ENCODE data around the gene CRAMP1.

CRAMP1 gene

DNA sequence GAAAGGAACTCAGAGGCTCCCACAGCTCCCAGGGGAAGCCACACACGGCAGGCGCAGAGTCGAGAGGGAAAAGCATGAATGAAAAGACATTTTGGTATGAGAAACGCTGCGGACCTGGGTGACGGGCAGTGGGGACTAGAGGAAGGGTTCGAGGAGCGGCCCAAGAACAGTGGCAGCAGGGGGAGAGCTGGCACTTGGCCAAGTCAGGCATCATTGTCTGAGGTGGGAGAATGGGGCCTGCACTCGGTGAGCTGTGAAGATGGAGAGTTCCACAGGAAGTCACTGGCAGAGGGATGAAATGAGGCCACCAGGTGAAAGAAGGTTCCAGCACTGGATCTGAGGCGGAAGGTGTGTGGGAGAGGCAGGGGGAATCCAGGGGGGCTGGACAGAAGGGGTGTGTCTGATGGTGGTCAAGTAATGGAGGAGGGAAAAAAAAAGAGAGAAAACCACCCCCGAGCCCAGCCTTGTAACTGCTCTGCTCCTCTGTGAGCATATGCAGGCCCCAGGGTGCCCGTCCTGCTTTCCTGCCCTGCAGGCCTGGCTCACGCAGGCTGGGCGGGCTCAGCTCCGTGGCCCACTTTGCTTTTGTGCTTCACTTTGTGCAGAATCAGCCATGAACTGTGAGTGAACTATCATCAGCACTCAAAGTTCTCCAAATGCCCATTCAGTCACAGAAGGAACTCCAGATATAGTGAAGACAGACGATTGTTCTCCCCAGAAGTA, 46.9 kb upstream of the CRAMP1 start:
- no peak for TF ChIP-seq SIN3A (IDR thresholded peaks at IDR 0.05; ENCODE audit: borderline replicate concordance, insufficient read depth, low read length)
- TF ChIP-seq REST (IDR thresholded peaks at IDR 0.05; ENCODE audit: insufficient read depth in 1 of 2, low read depth in 2 of 2, low read length in 2 of 2): no peak
- no peak for TF ChIP-seq POLR2AphosphoS5 (IDR thresholded peaks at IDR 0.05; ENCODE audit: low read depth, low read length)
- TF ChIP-seq TAF1 (IDR thresholded peaks at IDR 0.05; ENCODE audit: borderline replicate concordance, insufficient read depth, low read length): no peak
- TF ChIP-seq FOXP2 (optimal IDR thresholded peaks at IDR 0.05; ENCODE audit: borderline replicate concordance, extremely low read depth, extremely low read length, insufficient read depth): no peak

- no peak for TF ChIP-seq SIN3A (IDR thresholded peaks at IDR 0.05; ENCODE audit: borderline replicate concordance, insufficient read depth, low read length)
- TF ChIP-seq FOXP2 (optimal IDR thresholded peaks at IDR 0.05; ENCODE audit: borderline replicate concordance, extremely low read depth, extremely low read length, insufficient read depth): no peak
- no peak for TF ChIP-seq REST (IDR thresholded peaks at IDR 0.05; ENCODE audit: insufficient read depth in 1 of 2, low read depth in 2 of 2, low read length in 2 of 2)
- no peak for TF ChIP-seq TAF1 (IDR thresholded peaks at IDR 0.05; ENCODE audit: borderline replicate concordance, insufficient read depth, low read length)
- no peak for TF ChIP-seq POLR2AphosphoS5 (IDR thresholded peaks at IDR 0.05; ENCODE audit: low read depth, low read length)
These were observed 44.2 kb upstream of the CRAMP1 start for GRCh38 chr16:1567988-1568387.

DNA sequence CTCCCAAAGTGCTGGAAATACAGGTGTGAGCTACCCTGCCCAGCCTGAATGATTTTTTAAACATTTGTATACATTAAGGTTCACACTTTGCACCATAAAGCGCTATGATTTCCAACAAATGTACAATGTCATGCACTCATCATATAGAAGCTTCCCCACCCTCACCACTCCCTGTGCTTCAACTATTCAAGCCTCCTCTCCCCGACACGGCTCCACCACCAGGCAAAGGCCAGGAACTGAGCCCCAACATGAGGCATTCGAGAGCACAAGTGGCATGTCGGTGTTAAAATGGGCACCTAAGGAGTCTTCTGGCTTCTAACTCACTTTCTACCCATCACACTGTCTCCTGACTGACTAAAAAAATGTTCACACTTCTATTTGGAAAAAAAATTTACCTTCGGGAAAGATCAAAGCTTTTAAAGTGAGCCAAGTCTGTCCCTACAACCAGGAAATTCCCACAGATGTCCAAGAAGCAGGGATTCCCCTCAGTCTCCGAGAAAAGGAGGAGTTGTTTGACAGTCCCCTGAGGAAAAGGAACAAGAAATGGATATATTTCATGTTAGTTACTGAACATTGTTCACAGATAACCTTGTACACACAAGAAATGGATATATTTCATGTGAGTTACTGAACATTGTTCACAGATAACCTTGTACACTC, 41.0 kb upstream of the CRAMP1 start:
- no peak for TF ChIP-seq REST (IDR thresholded peaks at IDR 0.05; ENCODE audit: insufficient read depth in 1 of 2, low read depth in 2 of 2, low read length in 2 of 2)
- no peak for TF ChIP-seq POLR2AphosphoS5 (IDR thresholded peaks at IDR 0.05; ENCODE audit: low read depth, low read length)
- no peak for TF ChIP-seq SIN3A (IDR thresholded peaks at IDR 0.05; ENCODE audit: borderline replicate concordance, insufficient read depth, low read length)
- TF ChIP-seq TAF1 (IDR thresholded peaks at IDR 0.05; ENCODE audit: borderline replicate concordance, insufficient read depth, low read length): no peak
- no peak for TF ChIP-seq FOXP2 (optimal IDR thresholded peaks at IDR 0.05; ENCODE audit: borderline replicate concordance, extremely low read depth, extremely low read length, insufficient read depth)

DNA sequence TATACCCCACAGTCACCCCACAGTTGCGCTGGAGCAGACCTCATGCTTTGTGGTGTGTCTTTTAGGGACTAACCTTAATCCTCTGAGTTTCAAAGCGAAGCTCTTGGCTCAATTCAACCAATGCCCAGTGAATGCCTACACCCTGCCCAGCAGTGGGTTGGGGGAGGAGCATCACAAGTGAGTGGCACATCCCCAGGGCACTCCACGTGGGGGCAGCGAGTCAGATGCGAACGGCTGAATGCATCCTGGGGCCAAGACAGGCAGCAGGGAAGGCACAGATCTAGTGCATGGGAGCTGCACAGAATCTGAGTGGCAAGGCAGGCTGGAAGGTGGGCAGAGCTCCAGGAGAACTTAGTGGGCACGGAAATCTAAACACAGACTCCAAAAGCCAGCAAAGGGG, 39.5 kb upstream of the CRAMP1 start:
- TF ChIP-seq REST (IDR thresholded peaks at IDR 0.05; ENCODE audit: insufficient read depth in 1 of 2, low read depth in 2 of 2, low read length in 2 of 2) (no peak), FOXP2 (optimal IDR thresholded peaks at IDR 0.05; ENCODE audit: borderline replicate concordance, extremely low read depth, extremely low read length, insufficient read depth) (no peak), TAF1 (IDR thresholded peaks at IDR 0.05; ENCODE audit: borderline replicate concordance, insufficient read depth, low read length) (no peak), SIN3A (IDR thresholded peaks at IDR 0.05; ENCODE audit: borderline replicate concordance, insufficient read depth, low read length) (no peak), POLR2AphosphoS5 (IDR thresholded peaks at IDR 0.05; ENCODE audit: low read depth, low read length) (no peak)
